Esophagus (tissue), 2 donors: Measurements from ENCODE around the gene PDCD6IP. TPM values are rescaled to one million over a fixed set of nuclear protein-coding genes. Genes with fewer than 3 reads are reported as not detected.
"Not testable (repeated sequence)": the region's sequence is repeated elsewhere in the genome, so short reads cannot be mapped to it uniquely, and the experiment has no call there.

Experiments used
- H3K27ac ChIP-seq, 2 donors: one replicate each; pipeline ENCODE4 v1.5.1; 2013; ENCODE audit warnings: low read depth in 2 of 2, mild to moderate bottlenecking in 2 of 2, inconsistent platforms in 1 of 2, low read length in 1 of 2, moderate library complexity in 1 of 2
- H3K27me3 ChIP-seq, 2 donors: one replicate each; pipeline ENCODE4 v1.6.1; 2013; ENCODE audit warnings: low read length in 2 of 2, control low read depth in 1 of 2, mild to moderate bottlenecking in 1 of 2; ENCODE audit not compliant: insufficient read depth in 2 of 2, control insufficient read depth in 1 of 2
- H3K36me3 ChIP-seq, 2 donors: one replicate each; pipeline ENCODE4 v1.6.1; 2013; ENCODE audit warnings: low read length in 1 of 2; ENCODE audit not compliant: control insufficient read depth in 2 of 2, insufficient read depth in 2 of 2
- H3K4me1 ChIP-seq, 2 donors: one replicate each; pipeline ENCODE4 v1.6.1; 2013; ENCODE audit warnings: low read length in 1 of 2; ENCODE audit not compliant: control insufficient read depth in 2 of 2, insufficient read depth in 2 of 2
- H3K4me3 ChIP-seq, 2 donors: one replicate each; pipeline ENCODE4 v1.5.1; 2013; ENCODE audit warnings: low read length in 2 of 2, mild to moderate bottlenecking in 2 of 2, low read depth in 1 of 2, moderate library complexity in 1 of 2
- H3K9me3 ChIP-seq, 2 donors: one replicate each; pipeline ENCODE4 v1.6.1; 2013; ENCODE audit warnings: mild to moderate bottlenecking in 2 of 2, low read depth in 1 of 2, low read length in 1 of 2, moderate library complexity in 1 of 2; ENCODE audit not compliant: control insufficient read depth in 2 of 2, insufficient read depth in 1 of 2
- WGBS, 2 donors: extraction: QIAGEN DNeasy Blood & Tissue Kit; methylation state at CpG; one replicate each; pipeline ENCODE4 v1.1.7; 2013; 5-methylcytosine and 5-hydroxymethylcytosine counted together
- polyA plus RNA-seq, 2 donors: library from polyadenylated mRNA; stranded (reverse); fragments of 200-250 nt; gene quantifications; one replicate each; pipeline ENCODE4 v1.2.3, GENCODE V29; 2013
- donor health status: healthy with polysubstance abuse.
- donor health status: Bipolar disorder and iron deficiency.

Gene PDCD6IP
- 10 to 100 TPM; 54.0 to 88.6 TPM for polyA plus RNA-seq

GRCh38 chr3:33798418-33799201 lies at the start of gene PDCD6IP:
PDCD6IP (plus strand) TSS chr3:33798630; CDS start chr3:33798729, 99 bp downstream.
- Histone ChIP-seq H3K4me3 (peak within 1 kb of the TSS; percentile 79 to 88), H3K9me3 (no peaks in the 10 kb centered on the region), H3K27ac (peak within 1 kb of the TSS; percentile 96 to 98), H3K36me3 (no peaks in the 10 kb centered on the region), H3K4me1 (peaks cover 0 to 3% of the 10 kb centered on the region in 2 donors), H3K27me3 (no peaks in the 10 kb centered on the region)
- 0% methylated on average over 68 to 69 of the region's 69 CpGs for WGBS, 2 donors

DNA sequence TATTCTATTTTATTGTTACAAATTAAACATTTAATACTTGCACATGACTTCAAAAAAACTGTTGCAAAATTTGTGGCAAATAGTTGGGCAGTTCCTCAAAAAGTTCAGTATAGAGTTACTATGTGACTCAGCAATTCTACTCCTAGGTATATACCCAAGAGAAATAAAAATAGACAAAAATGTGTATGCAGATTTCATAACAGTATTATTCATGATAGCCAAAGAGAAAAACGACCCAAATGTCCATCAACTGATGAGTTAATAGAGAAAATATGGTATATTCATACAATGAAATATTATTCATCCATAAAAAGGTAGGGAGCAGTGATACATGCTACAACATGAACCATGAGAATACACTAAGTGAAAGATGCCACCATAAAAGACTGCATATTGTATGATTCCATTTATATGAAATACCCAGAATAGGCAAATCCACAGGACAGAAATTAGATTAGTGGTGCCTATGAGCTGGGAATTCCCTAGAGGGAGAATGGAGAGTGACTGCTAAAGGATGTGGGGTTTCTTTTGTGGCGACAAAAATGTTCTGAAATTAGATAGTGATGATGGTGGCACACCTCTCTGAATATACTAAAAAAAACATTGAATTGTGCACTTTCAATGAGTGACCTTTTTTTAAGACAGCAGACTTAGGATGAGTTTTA lies 48.8 kb upstream of the PDCD6IP start:
- no peak overlapping the region for H3K27ac ChIP-seq
- H3K36me3 ChIP-seq = no peaks in the 10 kb centered on the region
- peaks cover 0 to 2% of the 10 kb centered on the region in 2 donors for H3K9me3 ChIP-seq
- no peaks in the 10 kb centered on the region for H3K27me3 ChIP-seq
- no peak overlapping the region for H3K4me3 ChIP-seq
- H3K4me1 ChIP-seq = no peaks in the 10 kb centered on the region
- WGBS, 2 donors = 36 to 44% methylated on average over 2 of the region's 2 CpGs

DNA sequence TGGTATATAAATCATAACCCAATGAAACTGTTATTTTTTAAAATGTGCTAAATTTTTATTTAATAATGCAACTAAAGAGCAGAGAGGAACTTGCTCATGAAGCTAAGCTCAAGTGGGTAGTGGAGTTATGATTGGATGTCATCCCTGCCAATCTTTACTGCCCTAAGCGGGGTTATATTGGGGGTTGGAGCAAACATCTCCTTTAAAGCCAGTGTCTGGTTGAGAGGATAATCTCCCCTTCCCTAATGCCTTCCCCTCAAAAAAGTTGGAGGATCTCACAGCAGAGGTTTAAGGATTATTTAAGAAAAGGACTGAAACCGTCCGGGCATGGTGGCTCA lies 48.2 kb upstream of the PDCD6IP start:
- H3K9me3 ChIP-seq = peaks cover 0 to 2% of the 10 kb centered on the region in 2 donors
- no peak overlapping the region for H3K27ac ChIP-seq
- H3K36me3 ChIP-seq = no peaks in the 10 kb centered on the region
- H3K4me1 ChIP-seq = no peaks in the 10 kb centered on the region
- no peaks in the 10 kb centered on the region for H3K27me3 ChIP-seq
- 93 to 96% methylated on average over 3 of the region's 3 CpGs for WGBS, 2 donors
- H3K4me3 ChIP-seq = no peak overlapping the region

DNA sequence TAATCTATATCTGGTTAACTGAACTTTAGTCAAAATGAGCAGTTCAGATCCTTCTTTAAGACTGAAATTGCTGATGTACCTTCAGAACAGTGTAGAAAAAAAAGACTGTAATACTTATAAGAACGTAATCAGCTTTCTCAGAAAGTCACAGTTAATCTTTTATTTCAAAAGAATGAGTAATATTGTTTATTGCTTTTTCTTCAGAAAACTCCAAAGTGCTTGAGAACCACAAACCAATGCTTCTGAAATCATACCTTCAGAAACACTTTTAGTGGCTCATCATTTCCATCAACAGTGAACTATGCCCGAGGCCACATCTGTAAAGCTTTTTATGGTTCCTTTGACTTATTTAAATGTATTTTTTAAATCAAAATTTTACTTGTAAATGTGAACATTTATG lies 47.1 kb upstream of the PDCD6IP start:
- no peaks in the 10 kb centered on the region for H3K4me1 ChIP-seq
- 61 to 74% methylated on average over 2 of the region's 2 CpGs for WGBS, 2 donors
- H3K36me3 ChIP-seq = no peaks in the 10 kb centered on the region
- no peak overlapping the region for H3K27ac ChIP-seq
- H3K27me3 ChIP-seq = no peaks in the 10 kb centered on the region
- peaks cover 0 to 2% of the 10 kb centered on the region in 2 donors for H3K9me3 ChIP-seq
- no peak overlapping the region for H3K4me3 ChIP-seq

DNA sequence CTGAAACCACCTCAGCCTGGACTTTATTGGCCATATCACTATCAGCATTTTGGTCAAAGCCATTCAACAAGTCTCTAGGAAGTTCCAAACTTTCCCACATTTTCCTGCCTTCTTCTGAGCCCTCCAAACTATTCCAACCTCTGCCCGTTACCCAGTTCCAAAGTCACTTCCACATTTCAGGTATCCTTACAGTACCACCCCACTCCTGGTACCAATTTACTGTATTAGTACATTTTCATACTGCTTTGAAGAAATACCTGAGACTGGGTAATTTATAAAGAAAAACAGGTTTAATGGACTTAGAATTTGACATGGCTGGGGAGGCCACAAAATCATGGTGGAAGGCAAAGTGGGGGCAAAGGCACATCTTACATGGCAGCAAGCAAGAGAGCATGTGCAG lies 44.0 kb upstream of the PDCD6IP start:
- H3K4me3 ChIP-seq, H3K36me3 ChIP-seq, H3K27ac ChIP-seq, H3K9me3 ChIP-seq, H3K27me3 ChIP-seq, H3K4me1 ChIP-seq: not testable (repeated sequence)
- WGBS, 2 donors = 86 to 90% methylated on average over 1 of the region's 1 CpG

DNA sequence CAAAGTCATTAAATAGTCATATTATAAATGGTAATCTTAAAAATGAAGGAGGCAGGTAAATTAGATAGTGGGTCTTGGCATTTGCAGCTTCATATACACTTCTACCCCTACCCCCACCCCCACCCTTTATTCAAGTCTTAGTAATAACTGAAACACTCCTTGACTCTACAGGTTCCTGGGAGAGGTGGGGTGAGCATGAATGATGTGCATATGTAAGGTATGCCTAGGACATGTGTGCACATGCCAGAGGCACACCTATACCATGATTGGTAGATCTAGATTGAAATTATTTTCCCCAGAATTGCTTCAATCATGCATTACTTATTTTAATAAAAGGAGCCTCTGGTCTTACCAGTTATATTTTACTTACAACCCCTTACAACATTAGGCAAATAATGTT lies 40.1 kb upstream of the PDCD6IP start:
- peaks cover 0 to under 1% of the 10 kb centered on the region in 2 donors for H3K9me3 ChIP-seq
- H3K4me3 ChIP-seq = no peak overlapping the region
- H3K4me1 ChIP-seq = no peaks in the 10 kb centered on the region
- no peaks in the 10 kb centered on the region for H3K27me3 ChIP-seq
- H3K27ac ChIP-seq = no peak overlapping the region
- no peaks in the 10 kb centered on the region for H3K36me3 ChIP-seq

DNA sequence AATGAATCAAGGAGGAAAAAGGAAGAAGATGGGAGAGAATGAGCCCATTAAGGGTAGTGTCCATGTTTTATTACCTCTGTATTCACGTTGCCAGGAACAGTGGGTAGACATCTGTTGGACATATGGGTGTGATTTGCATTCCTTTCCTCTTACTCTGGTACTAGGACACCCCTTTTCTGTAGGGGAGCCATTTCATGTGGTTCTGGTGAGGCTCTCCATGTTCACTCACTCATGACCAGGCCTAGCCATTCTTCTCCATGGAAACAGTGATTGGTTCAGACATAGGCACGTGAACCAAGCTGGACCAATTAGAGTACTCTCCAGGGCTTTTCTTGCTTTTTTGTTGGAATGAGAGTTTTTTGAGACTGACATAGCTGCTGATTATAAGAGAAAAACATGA lies 39.6 kb upstream of the PDCD6IP start:
- no peaks in the 10 kb centered on the region for H3K27me3 ChIP-seq
- WGBS, 2 donors = 62 to 77% methylated on average over 2 of the region's 2 CpGs
- no peaks in the 10 kb centered on the region for H3K36me3 ChIP-seq
- H3K4me1 ChIP-seq = no peaks in the 10 kb centered on the region
- no peak overlapping the region for H3K27ac ChIP-seq
- H3K9me3 ChIP-seq = no peaks in the 10 kb centered on the region
- H3K4me3 ChIP-seq = no peak overlapping the region

DNA sequence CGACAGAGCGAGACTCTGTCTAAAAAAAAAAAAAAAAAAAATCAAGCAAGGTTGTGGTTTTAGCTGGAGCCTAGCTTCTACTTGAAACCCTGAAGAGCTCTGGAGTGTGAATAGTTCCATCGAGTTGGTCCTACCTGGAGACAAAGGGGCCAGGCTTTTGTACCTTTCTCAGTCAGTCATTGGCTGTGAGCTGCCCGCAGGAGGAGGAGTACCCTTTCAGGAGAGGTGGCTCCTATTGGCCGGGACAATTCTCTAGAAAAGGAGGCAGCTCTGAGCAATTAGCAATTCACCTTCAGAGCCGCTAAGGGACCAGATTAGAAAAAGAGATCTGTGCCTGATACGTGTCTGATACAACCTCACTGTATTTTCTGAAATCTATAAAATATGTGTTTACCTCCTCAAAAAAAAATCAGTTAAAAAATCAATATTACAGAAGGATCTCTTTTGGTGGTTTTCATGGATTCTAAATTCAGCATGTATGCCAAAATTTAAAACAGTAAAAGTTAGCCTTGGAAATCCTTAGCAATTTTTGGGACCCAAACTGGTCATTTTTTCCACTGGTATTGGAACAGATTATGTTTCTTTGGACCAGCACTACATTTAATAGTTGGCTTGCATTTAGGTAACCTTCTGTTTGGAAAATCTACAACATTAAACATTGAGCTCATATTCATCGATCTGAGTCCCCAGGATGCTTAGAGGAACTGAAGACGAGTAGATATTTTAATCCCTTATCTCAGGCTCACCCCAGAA lies 29.7 kb upstream of the PDCD6IP start:
- 92% methylated on average over 9 of the region's 9 CpGs for WGBS, 2 donors
- H3K36me3 ChIP-seq = no peaks in the 10 kb centered on the region
- no peaks in the 10 kb centered on the region for H3K4me1 ChIP-seq
- no peak overlapping the region for H3K27ac ChIP-seq
- no peaks in the 10 kb centered on the region for H3K27me3 ChIP-seq
- no peak overlapping the region for H3K4me3 ChIP-seq
- H3K9me3 ChIP-seq = no peaks in the 10 kb centered on the region

DNA sequence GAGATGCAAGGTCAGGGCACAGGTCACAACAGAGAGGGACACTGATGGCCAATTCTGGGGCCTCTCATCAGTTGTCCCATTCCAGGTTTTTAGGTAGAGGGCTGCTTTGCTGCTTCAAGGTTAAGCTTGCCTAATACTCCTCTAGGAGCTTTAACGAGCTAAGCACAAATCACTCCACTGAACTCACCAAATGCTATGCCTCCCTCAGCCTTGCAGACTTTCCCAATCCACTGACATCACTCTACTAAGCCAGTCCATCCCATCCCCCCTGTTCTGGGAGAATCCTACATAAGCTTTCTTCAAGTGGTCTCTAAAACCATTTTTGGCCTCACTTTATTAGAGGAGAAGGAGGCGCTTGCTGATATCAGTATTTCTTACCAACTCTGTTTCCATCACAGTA lies 24.8 kb upstream of the PDCD6IP start:
- WGBS, 2 donors = 92 to 93% methylated on average over 2 of the region's 2 CpGs
- Histone ChIP-seq H3K9me3 (no peaks in the 10 kb centered on the region), H3K27me3 (no peaks in the 10 kb centered on the region)

More for the DNA sequence above, 24.8 kb upstream of the PDCD6IP start:
- Histone ChIP-seq H3K4me1 (no peaks in the 10 kb centered on the region), H3K27ac (no peak overlapping the region), H3K4me3 (no peak overlapping the region), H3K36me3 (no peaks in the 10 kb centered on the region)
